Neutrophil (primary cell): ENCODE results near the gene TSPAN2.

Experiments used
- H3K27ac ChIP-seq: fragments of 200-600 bp; sonication (generic); 2 replicates; pipeline ENCODE4 v1.5.1; 2016; ENCODE audit warnings: mild to moderate bottlenecking, moderate library complexity
- H3K27me3 ChIP-seq: fragments of 200-600 bp; sonication (generic); 2 replicates; pipeline ENCODE4 v1.6.0; 2016; ENCODE audit warnings: mild to moderate bottlenecking
- H3K36me3 ChIP-seq: fragments of 200-600 bp; sonication (generic); 2 replicates; pipeline ENCODE4 v1.5.1; 2017
- H3K4me1 ChIP-seq, 2 experiments: fragments of 200-600 bp in 1 of 2; sonication (generic) in 1 of 2; 1 replicate in 1 of 2; 2 replicates in 1 of 2; pipeline versions ENCODE4 v1.5.1 to v1.6.1; 2013 to 2016; ENCODE audit warnings: low read depth in 1 of 2, low read length in 1 of 2, mild to moderate bottlenecking in 1 of 2, moderate library complexity in 1 of 2; ENCODE audit not compliant: control insufficient read depth in 1 of 2, insufficient read depth in 1 of 2
- H3K4me3 ChIP-seq, 2 experiments: fragments of 200-600 bp in 1 of 2; sonication (generic) in 1 of 2; 1 replicate in 1 of 2; 2 replicates in 1 of 2; pipeline ENCODE4 v1.5.1; 2013 to 2016; ENCODE audit warnings: low read depth in 1 of 2, low read length in 1 of 2, mild to moderate bottlenecking in 1 of 2, moderate library complexity in 1 of 2
- H3K9me3 ChIP-seq: fragments of 200-600 bp; sonication (generic); 2 replicates; pipeline ENCODE4 v1.5.1; 2016
- TF ChIP-seq, protein P1 (sequence below): fragments of 200-600 bp; sonication (generic); IDR thresholded peaks from 2 replicates; pipeline ENCODE4 v1.5.1; 2016; ENCODE audit warnings: antibody characterized with exemption

Gene TSPAN2

DNA sequence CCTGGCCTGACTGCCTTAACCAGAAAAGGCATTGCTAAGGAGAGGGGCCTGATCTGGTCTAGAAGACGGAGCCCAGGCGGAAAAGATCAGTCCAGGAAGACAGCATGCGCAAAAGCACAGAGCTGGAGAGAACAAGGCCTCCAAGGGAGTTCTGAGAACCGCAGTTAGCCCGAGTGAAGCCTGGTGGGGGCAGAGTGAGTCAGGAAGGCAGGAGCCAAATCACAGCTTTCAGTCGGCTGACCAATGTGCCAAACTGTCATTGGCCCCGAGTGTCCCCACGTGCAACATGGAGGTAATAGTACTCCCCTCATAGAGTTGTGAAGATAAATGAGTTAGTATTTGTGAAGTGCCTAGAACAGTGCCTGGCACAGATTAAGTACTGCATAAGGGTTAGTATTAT, 1.2 kb upstream of the TSPAN2 start:
- H3K4me3 ChIP-seq, result peak overlapping the region; percentile 82 to 91
- peak overlapping the region; percentile 87 for H3K27ac ChIP-seq
- TF ChIP-seq, protein P1, sequence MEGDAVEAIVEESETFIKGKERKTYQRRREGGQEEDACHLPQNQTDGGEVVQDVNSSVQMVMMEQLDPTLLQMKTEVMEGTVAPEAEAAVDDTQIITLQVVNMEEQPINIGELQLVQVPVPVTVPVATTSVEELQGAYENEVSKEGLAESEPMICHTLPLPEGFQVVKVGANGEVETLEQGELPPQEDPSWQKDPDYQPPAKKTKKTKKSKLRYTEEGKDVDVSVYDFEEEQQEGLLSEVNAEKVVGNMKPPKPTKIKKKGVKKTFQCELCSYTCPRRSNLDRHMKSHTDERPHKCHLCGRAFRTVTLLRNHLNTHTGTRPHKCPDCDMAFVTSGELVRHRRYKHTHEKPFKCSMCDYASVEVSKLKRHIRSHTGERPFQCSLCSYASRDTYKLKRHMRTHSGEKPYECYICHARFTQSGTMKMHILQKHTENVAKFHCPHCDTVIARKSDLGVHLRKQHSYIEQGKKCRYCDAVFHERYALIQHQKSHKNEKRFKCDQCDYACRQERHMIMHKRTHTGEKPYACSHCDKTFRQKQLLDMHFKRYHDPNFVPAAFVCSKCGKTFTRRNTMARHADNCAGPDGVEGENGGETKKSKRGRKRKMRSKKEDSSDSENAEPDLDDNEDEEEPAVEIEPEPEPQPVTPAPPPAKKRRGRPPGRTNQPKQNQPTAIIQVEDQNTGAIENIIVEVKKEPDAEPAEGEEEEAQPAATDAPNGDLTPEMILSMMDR, result no peak

DNA sequence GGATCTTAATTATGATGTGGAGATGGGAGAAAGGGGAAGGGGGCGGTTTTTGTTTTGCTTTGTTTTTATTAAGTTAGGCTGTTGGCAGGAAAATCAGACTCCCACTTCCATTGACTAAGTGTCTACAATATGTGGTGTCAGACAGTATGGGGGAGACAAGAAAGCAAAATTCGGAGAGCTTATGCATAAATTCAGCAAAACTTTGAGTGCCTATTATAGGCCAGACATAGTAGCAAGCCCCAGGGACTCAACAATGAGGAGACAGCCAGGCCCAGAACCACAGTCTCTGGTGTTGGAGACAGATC, 835 bp upstream of the TSPAN2 start:
- Histone ChIP-seq H3K4me3 (peak overlapping the region; percentile 82 to 91), H3K4me1 (peaks cover 72% of the 10 kb centered on the region in 2 experiments), H3K27ac (peak overlapping the region; percentile 87), H3K36me3 (no peaks in the 10 kb centered on the region), H3K27me3 (no peaks in the 10 kb centered on the region), H3K9me3 (no peaks in the 10 kb centered on the region)
- TF ChIP-seq, protein P1, result no peak

More for the DNA sequence above, 1.2 kb upstream of the TSPAN2 start:
- H3K36me3 ChIP-seq, result no peaks in the 10 kb centered on the region
- H3K4me1 ChIP-seq, result peaks cover 68% of the 10 kb centered on the region in 2 experiments
- H3K9me3 ChIP-seq, result no peaks in the 10 kb centered on the region
- H3K27me3 ChIP-seq, result no peaks in the 10 kb centered on the region

DNA sequence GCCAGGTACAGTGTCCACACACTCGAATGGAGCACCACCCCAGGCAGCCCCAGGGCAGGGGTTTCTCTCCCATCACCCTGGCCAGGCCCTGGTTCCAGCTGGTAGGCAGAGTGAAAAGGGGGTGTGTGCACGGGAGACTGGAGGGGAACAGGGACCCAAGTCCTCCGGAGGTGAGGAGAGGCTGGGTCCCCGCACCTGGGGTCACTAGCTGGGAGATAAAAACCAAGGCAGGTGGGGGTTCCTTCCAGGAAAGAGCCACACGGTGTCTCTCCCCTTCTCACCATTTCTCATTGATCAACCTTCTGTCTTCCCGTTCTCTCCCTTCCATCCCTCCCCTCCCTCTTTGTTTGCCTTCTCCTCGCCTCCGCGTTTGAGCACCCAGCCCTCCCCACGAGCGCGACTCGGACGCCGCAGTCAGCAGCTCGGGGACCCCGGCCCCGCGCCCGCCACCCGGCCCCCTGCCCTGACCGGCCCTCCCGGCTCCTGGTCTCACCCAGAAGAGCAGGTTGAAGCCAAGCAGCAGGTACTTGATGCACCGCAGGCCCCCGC, 358 bp downstream of the TSPAN2 start:
- TF ChIP-seq, protein P1, result no peak
- Histone ChIP-seq H3K9me3 (no peaks in the 10 kb centered on the region), H3K36me3 (no peaks in the 10 kb centered on the region), H3K27me3 (no peaks in the 10 kb centered on the region), H3K4me3 (peak overlapping the region; percentile 82 to 91), H3K27ac (peak overlapping the region; percentile 87), H3K4me1 (peaks cover 80 to 81% of the 10 kb centered on the region in 2 experiments)

DNA sequence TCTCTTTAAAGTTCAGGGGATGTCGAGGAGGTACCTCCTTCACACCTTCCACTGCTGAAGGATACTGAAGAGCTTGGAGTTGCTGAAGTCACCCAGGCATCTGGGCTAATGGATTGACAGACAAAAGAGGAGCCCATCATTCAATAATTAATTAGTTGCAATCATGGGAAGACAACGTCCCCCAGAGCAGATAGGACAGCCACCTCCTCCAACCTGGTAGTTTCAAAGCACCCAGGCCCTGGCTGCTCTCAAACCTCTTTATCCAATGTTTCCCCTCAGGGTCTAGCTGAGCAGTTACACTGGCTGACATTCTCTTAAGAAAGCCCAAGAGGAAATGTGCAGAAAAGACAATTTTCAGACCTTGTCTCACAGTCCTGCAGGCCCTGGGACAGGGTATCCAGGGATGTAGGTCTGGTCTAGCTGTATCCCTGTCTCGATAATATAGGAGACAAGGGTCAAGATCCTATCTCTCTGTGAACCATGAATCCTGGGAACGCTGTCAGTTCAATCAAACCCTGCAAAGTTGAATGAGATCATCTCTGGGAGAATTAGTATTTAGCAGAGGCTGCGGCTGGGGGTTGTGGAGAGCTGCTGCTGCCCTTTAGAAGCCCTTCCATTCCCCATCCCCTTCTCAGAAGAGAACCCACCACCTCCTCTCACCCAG, 1.1 kb downstream of the TSPAN2 start:
- H3K4me1 ChIP-seq, result peaks cover 80 to 81% of the 10 kb centered on the region in 2 experiments
- peak overlapping the region; percentile 82 to 91 for H3K4me3 ChIP-seq
- H3K27ac ChIP-seq, result peak overlapping the region; percentile 87
- no peaks in the 10 kb centered on the region for H3K27me3 ChIP-seq
- TF ChIP-seq, protein P1, result no peak
- no peaks in the 10 kb centered on the region for H3K9me3 ChIP-seq
- no peaks in the 10 kb centered on the region for H3K36me3 ChIP-seq

DNA sequence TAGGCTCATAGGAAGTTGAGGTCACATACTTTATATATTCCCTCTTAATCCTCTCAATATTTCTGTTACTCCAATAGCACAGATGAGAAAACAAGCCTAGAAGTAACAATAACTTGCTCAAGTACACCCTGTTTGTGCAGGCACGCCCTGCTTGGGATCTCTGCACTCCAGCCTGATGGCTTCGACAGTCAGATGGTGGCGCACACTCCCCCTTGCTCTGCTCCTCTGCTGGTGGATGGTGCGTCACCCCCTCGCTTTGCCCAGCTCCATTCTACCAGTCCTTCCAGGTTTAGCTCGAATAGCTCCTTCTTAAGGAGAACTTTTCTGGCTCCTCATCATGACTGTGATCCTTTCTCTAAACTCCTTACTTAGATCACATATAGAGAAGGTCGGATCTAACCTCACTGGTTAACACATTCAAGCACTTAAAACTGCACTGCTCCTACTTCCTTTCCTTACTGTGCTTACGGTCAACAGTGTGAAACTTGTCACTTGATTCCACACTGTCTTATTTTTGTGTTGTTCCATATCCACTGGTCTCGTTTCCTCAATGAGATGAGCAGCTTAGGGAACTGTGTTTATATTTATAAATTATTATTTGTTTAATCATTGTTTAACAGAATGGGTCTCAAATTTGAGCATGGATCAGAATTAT, 3.0 kb downstream of the TSPAN2 start:
- H3K4me1 ChIP-seq, result peaks cover 64 to 78% of the 10 kb centered on the region in 2 experiments
- H3K27ac ChIP-seq, result peak overlapping the region; percentile 43

More for the DNA sequence above, 3.0 kb downstream of the TSPAN2 start:
- Histone ChIP-seq H3K9me3 (no peaks in the 10 kb centered on the region), H3K4me3 (no peak overlapping the region), H3K36me3 (no peaks in the 10 kb centered on the region), H3K27me3 (no peaks in the 10 kb centered on the region)
- TF ChIP-seq, protein P1, result no peak
